ENCODE measurements around the gene COL19A1.

COL19A1 gene

GRCh38 chr6:69825904-69826303 is 40.5 kb upstream of the COL19A1 start:
- no peak overlapping the region for H2BK12ac ChIP-seq (ENCODE audit: low read length in 2 of 2)
- H2BK15ac ChIP-seq (ENCODE audit: low read depth, poor library complexity, severe bottlenecking): no peak overlapping the region
- peak overlapping the region; percentile 42 for H3K9ac ChIP-seq (ENCODE audit: low read length)
- 94% methylated on average over 1 of the region's 1 CpG for WGBS
- H2BK5ac ChIP-seq (ENCODE audit: low read depth, low read length, poor library complexity, severe bottlenecking): no peak overlapping the region
- H3K9me3 ChIP-seq (ENCODE audit: control insufficient read depth, low read length): no peaks in the 10 kb centered on the region
- peak; percentile 72 for DNase-seq
- no peak overlapping the region for H3K14ac ChIP-seq (ENCODE audit: low read length in 2 of 2)
- H2AFZ ChIP-seq (ENCODE audit: low read depth, low read length): no peak overlapping the region
- no peaks in the 10 kb centered on the region for H3K4me1 ChIP-seq (ENCODE audit: control insufficient read depth, insufficient read depth, low read depth, low read length)
- H2AK5ac ChIP-seq (ENCODE audit: low read length, severe bottlenecking): no peak overlapping the region
- no peak overlapping the region for H3K23ac ChIP-seq (ENCODE audit: low read length in 2 of 2)
- H3K4ac ChIP-seq (ENCODE audit: low read depth in 1 of 2, low read length in 2 of 2): peak overlapping the region in 1 of 2 experiments; percentile 69
- no peak overlapping the region for H3K4me2 ChIP-seq (ENCODE audit: low read length, poor library complexity, severe bottlenecking)
- H4K8ac ChIP-seq (ENCODE audit: low read length): peak overlapping the region; percentile 64
- no peaks in the 10 kb centered on the region for H3K36me3 ChIP-seq (ENCODE audit: control insufficient read depth in 1 of 2, insufficient read depth in 2 of 2, low read depth in 1 of 2, low read length in 2 of 2)
- no peak overlapping the region for H3K27ac ChIP-seq (ENCODE audit: low read length, poor library complexity, severe bottlenecking)
- no peaks in the 10 kb centered on the region for H3K27me3 ChIP-seq (ENCODE audit: control insufficient read depth in 1 of 2, insufficient read depth in 1 of 2, low read length in 2 of 2)
- no peaks in the 10 kb centered on the region for H3K79me1 ChIP-seq (replicated peaks; ENCODE audit: low read length, poor library complexity, severe bottlenecking)
- no peak overlapping the region for H4K91ac ChIP-seq (ENCODE audit: low read length)
- peak overlapping the region; percentile 61 for H2BK120ac ChIP-seq (ENCODE audit: low read depth, low read length)
- peak overlapping the region; percentile 28 to 43 for H3K18ac ChIP-seq (ENCODE audit: low read depth in 1 of 2, low read length in 2 of 2)
- H3K4me3 ChIP-seq (ENCODE audit: insufficient read depth in 1 of 2, low read depth in 1 of 2, low read length in 2 of 2): no peak overlapping the region

- H3K23ac ChIP-seq (ENCODE audit: low read length in 2 of 2): no peak overlapping the region
- no peak overlapping the region for H3K4me2 ChIP-seq (ENCODE audit: low read length, poor library complexity, severe bottlenecking)
- H2AK5ac ChIP-seq (ENCODE audit: low read length, severe bottlenecking): no peak overlapping the region
- no peak overlapping the region for H2BK5ac ChIP-seq (ENCODE audit: low read depth, low read length, poor library complexity, severe bottlenecking)
- H3K4me1 ChIP-seq (ENCODE audit: control insufficient read depth, insufficient read depth, low read depth, low read length): no peaks in the 10 kb centered on the region
- DNase-seq: peak; percentile 69
- H3K9ac ChIP-seq (ENCODE audit: low read length): peak overlapping the region; percentile 5
- no peak overlapping the region for H4K8ac ChIP-seq (ENCODE audit: low read length)
- no peak overlapping the region for H3K14ac ChIP-seq (ENCODE audit: low read length in 2 of 2)
- H2BK120ac ChIP-seq (ENCODE audit: low read depth, low read length): no peak overlapping the region
- no peak overlapping the region for H2AFZ ChIP-seq (ENCODE audit: low read depth, low read length)
- H2BK15ac ChIP-seq (ENCODE audit: low read depth, poor library complexity, severe bottlenecking): no peak overlapping the region
- no peaks in the 10 kb centered on the region for H3K9me3 ChIP-seq (ENCODE audit: control insufficient read depth, low read length)
- no peak overlapping the region for H3K27ac ChIP-seq (ENCODE audit: low read length, poor library complexity, severe bottlenecking)
- WGBS: no CpG with 5 or more reads among the region's 2 CpGs
- H3K18ac ChIP-seq (ENCODE audit: low read depth in 1 of 2, low read length in 2 of 2): no peak overlapping the region
- no peak overlapping the region for H3K4me3 ChIP-seq (ENCODE audit: insufficient read depth in 1 of 2, low read depth in 1 of 2, low read length in 2 of 2)
- no peak overlapping the region for H2BK12ac ChIP-seq (ENCODE audit: low read length in 2 of 2)
- H3K4ac ChIP-seq (ENCODE audit: low read depth in 1 of 2, low read length in 2 of 2): no peak overlapping the region
- H3K79me1 ChIP-seq (replicated peaks; ENCODE audit: low read length, poor library complexity, severe bottlenecking): no peaks in the 10 kb centered on the region
- no peaks in the 10 kb centered on the region for H3K27me3 ChIP-seq (ENCODE audit: control insufficient read depth in 1 of 2, insufficient read depth in 1 of 2, low read length in 2 of 2)
- no peaks in the 10 kb centered on the region for H3K36me3 ChIP-seq (ENCODE audit: control insufficient read depth in 1 of 2, insufficient read depth in 2 of 2, low read depth in 1 of 2, low read length in 2 of 2)
- no peak overlapping the region for H4K91ac ChIP-seq (ENCODE audit: low read length)
Measured at GRCh38 chr6:69827276-69827893, 39.0 kb upstream of the COL19A1 start.

GRCh38 chr6:69832558-69832957 is 33.8 kb upstream of the COL19A1 start:
- DNase-seq: no peak
- Histone ChIP-seq H4K91ac (ENCODE audit: low read length) (no peak overlapping the region), H3K9ac (ENCODE audit: low read length) (no peak overlapping the region)

GRCh38 chr6:69835414-69836179 is 30.8 kb upstream of the COL19A1 start:
- Histone ChIP-seq H3K18ac (ENCODE audit: low read depth in 1 of 2, low read length in 2 of 2) (no peak overlapping the region), H2BK5ac (ENCODE audit: low read depth, low read length, poor library complexity, severe bottlenecking) (no peak overlapping the region), H2BK15ac (ENCODE audit: low read depth, poor library complexity, severe bottlenecking) (no peak overlapping the region), H3K36me3 (ENCODE audit: control insufficient read depth in 1 of 2, insufficient read depth in 2 of 2, low read depth in 1 of 2, low read length in 2 of 2) (no peaks in the 10 kb centered on the region), H3K9me3 (ENCODE audit: control insufficient read depth, low read length) (no peaks in the 10 kb centered on the region), H2AK5ac (ENCODE audit: low read length, severe bottlenecking) (no peak overlapping the region), H3K79me1 (replicated peaks; ENCODE audit: low read length, poor library complexity, severe bottlenecking) (no peaks in the 10 kb centered on the region), H4K8ac (ENCODE audit: low read length) (no peak overlapping the region), H3K23ac (ENCODE audit: low read length in 2 of 2) (no peak overlapping the region), H3K14ac (ENCODE audit: low read length in 2 of 2) (no peak overlapping the region), H2BK120ac (ENCODE audit: low read depth, low read length) (no peak overlapping the region), H3K4me3 (ENCODE audit: insufficient read depth in 1 of 2, low read depth in 1 of 2, low read length in 2 of 2) (peak overlapping the region in 1 of 2 experiments; percentile 53), H3K4me2 (ENCODE audit: low read length, poor library complexity, severe bottlenecking) (no peak overlapping the region), H3K4ac (ENCODE audit: low read depth in 1 of 2, low read length in 2 of 2) (no peak overlapping the region), H3K27ac (ENCODE audit: low read length, poor library complexity, severe bottlenecking) (no peak overlapping the region), H3K9ac (ENCODE audit: low read length) (peak overlapping the region; percentile 84), H4K91ac (ENCODE audit: low read length) (no peak overlapping the region), H3K27me3 (ENCODE audit: control insufficient read depth in 1 of 2, insufficient read depth in 1 of 2, low read length in 2 of 2) (no peaks in the 10 kb centered on the region), H3K4me1 (ENCODE audit: control insufficient read depth, insufficient read depth, low read depth, low read length) (no peaks in the 10 kb centered on the region), H2BK12ac (ENCODE audit: low read length in 2 of 2) (no peak overlapping the region), H2AFZ (ENCODE audit: low read depth, low read length) (no peak overlapping the region)
- WGBS: 0% methylated on average over 1 of the region's 5 CpGs
- DNase-seq: peak; percentile 81

More at GRCh38 chr6:69832558-69832957, 33.8 kb upstream of the COL19A1 start:
- no peak overlapping the region for H3K4me3 ChIP-seq (ENCODE audit: insufficient read depth in 1 of 2, low read depth in 1 of 2, low read length in 2 of 2)
- no peaks in the 10 kb centered on the region for H3K79me1 ChIP-seq (replicated peaks; ENCODE audit: low read length, poor library complexity, severe bottlenecking)
- no peak overlapping the region for H3K18ac ChIP-seq (ENCODE audit: low read depth in 1 of 2, low read length in 2 of 2)
- no peak overlapping the region for H2BK120ac ChIP-seq (ENCODE audit: low read depth, low read length)
- no peak overlapping the region for H2BK15ac ChIP-seq (ENCODE audit: low read depth, poor library complexity, severe bottlenecking)
- H3K4ac ChIP-seq (ENCODE audit: low read depth in 1 of 2, low read length in 2 of 2): no peak overlapping the region
- no peak overlapping the region for H2AFZ ChIP-seq (ENCODE audit: low read depth, low read length)
- H3K27me3 ChIP-seq (ENCODE audit: control insufficient read depth in 1 of 2, insufficient read depth in 1 of 2, low read length in 2 of 2): no peaks in the 10 kb centered on the region
- H3K36me3 ChIP-seq (ENCODE audit: control insufficient read depth in 1 of 2, insufficient read depth in 2 of 2, low read depth in 1 of 2, low read length in 2 of 2): no peaks in the 10 kb centered on the region
- no peak overlapping the region for H2BK12ac ChIP-seq (ENCODE audit: low read length in 2 of 2)
- H2BK5ac ChIP-seq (ENCODE audit: low read depth, low read length, poor library complexity, severe bottlenecking): no peak overlapping the region
- H4K8ac ChIP-seq (ENCODE audit: low read length): no peak overlapping the region
- no peak overlapping the region for H2AK5ac ChIP-seq (ENCODE audit: low read length, severe bottlenecking)
- H3K27ac ChIP-seq (ENCODE audit: low read length, poor library complexity, severe bottlenecking): no peak overlapping the region
- no peaks in the 10 kb centered on the region for H3K9me3 ChIP-seq (ENCODE audit: control insufficient read depth, low read length)
- H3K14ac ChIP-seq (ENCODE audit: low read length in 2 of 2): no peak overlapping the region
- no peak overlapping the region for H3K23ac ChIP-seq (ENCODE audit: low read length in 2 of 2)
- no peak overlapping the region for H3K4me2 ChIP-seq (ENCODE audit: low read length, poor library complexity, severe bottlenecking)
- no peaks in the 10 kb centered on the region for H3K4me1 ChIP-seq (ENCODE audit: control insufficient read depth, insufficient read depth, low read depth, low read length)

Measured in mesenchymal stem cell (in vitro differentiated cells and primary cell).